K562 (cell line): ENCODE data around the gene ITGB2. TPM values are rescaled to one million over a fixed set of nuclear protein-coding genes. Genes with fewer than 3 reads are reported as not detected.

Source experiments
- ATAC-seq: fragments of 200-7000 bp; cut with Tn5 transposase; 3 replicates; pipeline ENCODE4 v1.9.1; 2020; ENCODE audit warnings: moderate library complexity
- BruUV-seq: library from RNA; stranded (reverse); fragments of 400-500 nt; replicated peaks from 2 replicates; lab custom pipeline; 2021; lab: Mats Ljungman, UMichigan
- CTCF ChIA-PET: fragments of 300-600 bp; formaldehyde crosslinking; extraction: SDS; loops from one replicate; lab custom pipeline; 2021; ENCODE audit warnings: low intra/inter-chr PET ratio; lab: Yijun Ruan, JAX
- POLR2A ChIA-PET: fragments of 300-600, 350-650 bp; sonication (Branson Sonifier 250); formaldehyde crosslinking; extraction: SDS; loops from one replicate; lab custom pipeline; 2021; ENCODE audit warnings: antibody characterized with exemption, inconsistent platforms; lab: Yijun Ruan, JAX
- DNase-seq, 4 experiments: peaks; one replicate each; pipeline versions ENCODE4 v3.0.0 to v3.0.0-alpha.2; 2011 to 2018; ENCODE audit warnings: low spot score in 3 of 4, mixed read lengths in 3 of 4; ENCODE audit errors: extremely low read depth in 1 of 4
- FAIRE-seq: peaks from 2 replicates; lab custom pipeline; 2011; peaks lifted over from hg19 to GRCh38; lab: Jason Lieb, UNC
- H2AFZ ChIP-seq: 2 replicates; pipeline ENCODE4 v1.6.0; 2011; ENCODE audit warnings: low read depth, low read length, control low read depth, inconsistent platforms
- H3K27ac ChIP-seq: fragments of 200-600 bp; 3 replicates; pipeline ENCODE4 v1.8.0; 2011; ENCODE audit warnings: low read depth, mild to moderate bottlenecking, control low read depth, inconsistent platforms, low read length, moderate library complexity, mixed read lengths; ENCODE audit errors: extremely low read depth
- H3K27me3 ChIP-seq, 2 experiments: fragments of 300-600 bp in 1 of 2; 2 replicates in 1 of 2; 3 replicates in 1 of 2; pipeline versions ENCODE4 v1.6.0 to v1.8.0; 2011; ENCODE audit warnings: inconsistent platforms in 2 of 2, low read length in 2 of 2, mild to moderate bottlenecking in 1 of 2, mixed read lengths in 1 of 2, moderate library complexity in 1 of 2; ENCODE audit not compliant: control insufficient read depth in 2 of 2, insufficient read depth in 2 of 2
- H3K36me3 ChIP-seq: fragments of 300-600 bp; 3 replicates; pipeline ENCODE4 v1.8.0; 2011; ENCODE audit warnings: mild to moderate bottlenecking, low read length, inconsistent platforms; ENCODE audit not compliant: control insufficient read depth, insufficient read depth
- H3K4me1 ChIP-seq, 2 experiments: fragments of 200-600 bp in 1 of 2; replicated peaks in 1 of 2; 2 replicates in 1 of 2; 3 replicates in 1 of 2; pipeline versions ENCODE4 v1.5.1 to v1.8.0; 2011; ENCODE audit warnings: inconsistent platforms in 2 of 2, low read length in 2 of 2, mild to moderate bottlenecking in 1 of 2, mixed read lengths in 1 of 2, moderate library complexity in 1 of 2; ENCODE audit not compliant: control insufficient read depth in 2 of 2, insufficient read depth in 2 of 2
- H3K4me2 ChIP-seq: 2 replicates; pipeline ENCODE4 v1.6.1; 2011; ENCODE audit warnings: low read length, control low read depth, inconsistent platforms, mixed read lengths; ENCODE audit not compliant: insufficient read depth
- H3K4me3 ChIP-seq: fragments of 200-600 bp; sonication (generic), shearing (Covaris generic); 2 replicates; pipeline ENCODE4 v1.5.1; 2016; ENCODE audit warnings: control low read depth, inconsistent platforms
- H3K79me2 ChIP-seq: fragments of 200-600 bp; 3 replicates; pipeline ENCODE4 v1.8.0; 2011; ENCODE audit warnings: low read length, inconsistent platforms; ENCODE audit not compliant: control insufficient read depth, insufficient read depth
- H3K9ac ChIP-seq, 2 experiments: 2 replicates each; pipeline versions ENCODE4 v1.6.0 to v1.6.1; 2011; ENCODE audit warnings: low read depth in 2 of 2, low read length in 2 of 2, control low read depth in 1 of 2, inconsistent platforms in 1 of 2, mild to moderate bottlenecking in 1 of 2, mixed read lengths in 1 of 2; ENCODE audit not compliant: insufficient read depth in 1 of 2
- H3K9me1 ChIP-seq: one replicate; pipeline ENCODE4 v1.6.0; 2011; ENCODE audit warnings: inconsistent platforms, mild to moderate bottlenecking, low read length, moderate library complexity; ENCODE audit not compliant: control insufficient read depth, insufficient read depth
- H3K9me3 ChIP-seq: replicated peaks from 2 replicates; pipeline ENCODE4 v1.5.1; 2011; ENCODE audit warnings: low read depth, low read length, inconsistent platforms; ENCODE audit not compliant: control insufficient read depth, insufficient read depth
- H4K20me1 ChIP-seq: replicated peaks from 2 replicates; pipeline ENCODE4 v1.6.1; 2011; ENCODE audit warnings: low read length, inconsistent platforms, mixed read lengths; ENCODE audit not compliant: control insufficient read depth, insufficient read depth
- CBFA2T2 ChIP-seq: fragments of 450-650 bp; conservative IDR thresholded peaks from 2 replicates; pipeline ENCODE4 v1.6.1; 2017; ENCODE audit warnings: mild to moderate bottlenecking
- CTCF ChIP-seq, 3 experiments: IDR thresholded peaks in 2 of 3; conservative IDR thresholded peaks in 1 of 3; 2 replicates each; pipeline ENCODE4 v1.5.1; 2011 to 2012; ENCODE audit warnings: low read length in 3 of 3, mild to moderate bottlenecking in 3 of 3, control low read depth in 2 of 3, improper control_type of control experiment in 1 of 3, inconsistent platforms in 1 of 3, low read depth in 1 of 3, mixed read lengths in 1 of 3, moderate library complexity in 1 of 3; ENCODE audit not compliant: insufficient read depth in 2 of 3
- FOXJ2 ChIP-seq: fragments of 200-800 bp; sonication (Bioruptor generic); IDR thresholded peaks from 2 replicates; pipeline ENCODE4 v1.6.1; 2016; ENCODE audit warnings: missing genetic modification characterization, missing compliant biosample characterization
- UBTF ChIP-seq, 2 experiments: IDR thresholded peaks; 2 replicates each; pipeline ENCODE4 v1.6.1; 2012; ENCODE audit warnings: improper control_type of control experiment in 2 of 2, low read depth in 2 of 2, low read length in 2 of 2, borderline replicate concordance in 1 of 2
- ZSCAN32 ChIP-seq: fragments of 450-650 bp; formaldehyde crosslinking; IDR thresholded peaks from 2 replicates; pipeline ENCODE4 v1.4.0; 2020; ENCODE audit warnings: mild to moderate bottlenecking, moderate library complexity
- WGBS: fragments of 100-300 bp; shearing (Covaris generic); methylation state at CpG from one replicate; pipeline ENCODE4 v1.1.6; 2016; ENCODE audit warnings: low coverage, mixed read lengths; ENCODE audit not compliant: insufficient coverage; ENCODE audit errors: missing lambda C conversion rate; 5-methylcytosine and 5-hydroxymethylcytosine counted together
- in situ Hi-C: fragments of 300-500 bp; cut with MboI; formaldehyde crosslinking; loops from 4 replicates; pipeline ENCODE4 v1.15.0; 2018; ENCODE audit warnings: inconsistent platforms, mixed read lengths
- intact Hi-C: fragments of 100-400 bp; cut with micrococcal nuclease; formaldehyde crosslinking; loops from 2 replicates; pipeline ENCODE4 v1.14.2; 2022
- polyA plus RNA-seq, 8 experiments: library from polyadenylated mRNA; depleted of rRNA in 4 of 8; stranded (reverse) in 5 of 8; unstranded in 3 of 8; fragments of >200 nt; fragmentation: Nextera tagmentation in 2 of 8; fragmentation: Illumina TruSeq in 1 of 8; extraction: Ambion mirVana in 2 of 8; extraction: Trizol in 1 of 8; gene quantifications; 2 replicates each; pipeline versions ENCODE4 v1.2.1 to v1.2.3, GENCODE V29; 2011 to 2014; ENCODE audit warnings: inconsistent platforms in 1 of 8, missing spikeins in 1 of 8
- total RNA-seq, 7 experiments: library from RNA; depleted of rRNA in 6 of 7; stranded (reverse); fragments of >200 nt in 6 of 7; fragmentation: Illumina TruSeq in 2 of 7; extraction: Trizol in 2 of 7; gene quantifications; 2 replicates each; pipeline versions ENCODE4 v1.2.1 to v1.2.3, GENCODE V29; 2011 to 2021; ENCODE audit warnings: low replicate concordance in 1 of 7
- TF ChIP-seq, protein P1 (sequence below), 2 experiments: fragments of 450-650 bp; formaldehyde crosslinking in 1 of 2; IDR thresholded peaks; 2 replicates each; pipeline versions ENCODE4 v1.4.0 to v1.6.1; 2014 to 2020; ENCODE audit warnings: mild to moderate bottlenecking in 2 of 2, borderline replicate concordance in 1 of 2, low read depth in 1 of 2

Gene ITGB2
- total and polyA plus RNA-seq, 9 of the 15 experiments (the other 6 are each of a cell fraction or from before 2014, with no cell fraction given): 0.07 to 1.3 (median 0.51) TPM; not detected in 2

GRCh38 chr21:44935533-44935927 is 14.8 kb upstream of the ITGB2 start:
- no peak overlapping the region; a peak in 1 of 4 replicates for H3K9ac ChIP-seq
- no peaks in the 10 kb centered on the region for H3K9me3 ChIP-seq
- peaks cover 11 to 14% of the 10 kb centered on the region in 2 experiments for H3K27me3 ChIP-seq
- no peaks in the 10 kb centered on the region for H4K20me1 ChIP-seq
- ATAC-seq (peak; percentile 17; the same call in 2 of the 3 replicates), FAIRE-seq (no peak), DNase-seq (peak in 2 of 4 experiments; percentile 38 to 40)
- no peaks in the 10 kb centered on the region; the same call in 2 of the 3 replicates for H3K36me3 ChIP-seq
- in situ Hi-C loops: loop anchor here (10.0 kb wide), 1 partner anchor 431 kb away; no protein-coding TSS in a partner anchor
- H3K4me3 ChIP-seq: no peak overlapping the region
- ChIA-PET CTCF (interaction anchor here (0.5 kb wide), 1 partner anchor 43 kb away, joined by 3 read pairs; no protein-coding TSS in a partner anchor), POLR2A (interaction anchor here (2.3 to 2.8 kb wide), 2 partner anchors 9 to 134 kb away, joined by 5 to 14 read pairs; partner anchors contain the start of gene UBE2G2)
- H3K79me2 ChIP-seq: peaks cover 18% of the 10 kb centered on the region
- no peak overlapping the region for H2AFZ ChIP-seq
- H3K4me1 ChIP-seq: peaks cover 7 to 46% of the 10 kb centered on the region in 2 experiments; a peak in 4 of 5 replicates
- WGBS: 41% methylated on average over 10 of the region's 10 CpGs
- H3K9me1 ChIP-seq: no peaks in the 10 kb centered on the region
- intact Hi-C loops: no loop called here
- no TSS peak for BruUV-seq
- H3K27ac ChIP-seq: no peak overlapping the region
- no peak overlapping the region for H3K4me2 ChIP-seq
- TF ChIP-seq ZSCAN32 (CRISPR knock-in tag) (no peak), CBFA2T2 (no peak), FOXJ2 (tag) (no peak), CTCF (IDR thresholded peaks at IDR 0.05 in 2 of 3, conservative IDR thresholded peaks at IDR 0.05 in 1 of 3; ENCODE audit: insufficient read depth in 2 of 3, low read depth in 1 of 3, low read length in 3 of 3) (0 out of 6 replicates have a peak, but pooled peaks of 1 of the 3 experiments have one; percentile 14), UBTF (IDR thresholded peaks at IDR 0.05; ENCODE audit: borderline replicate concordance in 1 of 2, low read depth in 2 of 2, low read length in 2 of 2) (no peak)
- TF ChIP-seq, protein P1, sequence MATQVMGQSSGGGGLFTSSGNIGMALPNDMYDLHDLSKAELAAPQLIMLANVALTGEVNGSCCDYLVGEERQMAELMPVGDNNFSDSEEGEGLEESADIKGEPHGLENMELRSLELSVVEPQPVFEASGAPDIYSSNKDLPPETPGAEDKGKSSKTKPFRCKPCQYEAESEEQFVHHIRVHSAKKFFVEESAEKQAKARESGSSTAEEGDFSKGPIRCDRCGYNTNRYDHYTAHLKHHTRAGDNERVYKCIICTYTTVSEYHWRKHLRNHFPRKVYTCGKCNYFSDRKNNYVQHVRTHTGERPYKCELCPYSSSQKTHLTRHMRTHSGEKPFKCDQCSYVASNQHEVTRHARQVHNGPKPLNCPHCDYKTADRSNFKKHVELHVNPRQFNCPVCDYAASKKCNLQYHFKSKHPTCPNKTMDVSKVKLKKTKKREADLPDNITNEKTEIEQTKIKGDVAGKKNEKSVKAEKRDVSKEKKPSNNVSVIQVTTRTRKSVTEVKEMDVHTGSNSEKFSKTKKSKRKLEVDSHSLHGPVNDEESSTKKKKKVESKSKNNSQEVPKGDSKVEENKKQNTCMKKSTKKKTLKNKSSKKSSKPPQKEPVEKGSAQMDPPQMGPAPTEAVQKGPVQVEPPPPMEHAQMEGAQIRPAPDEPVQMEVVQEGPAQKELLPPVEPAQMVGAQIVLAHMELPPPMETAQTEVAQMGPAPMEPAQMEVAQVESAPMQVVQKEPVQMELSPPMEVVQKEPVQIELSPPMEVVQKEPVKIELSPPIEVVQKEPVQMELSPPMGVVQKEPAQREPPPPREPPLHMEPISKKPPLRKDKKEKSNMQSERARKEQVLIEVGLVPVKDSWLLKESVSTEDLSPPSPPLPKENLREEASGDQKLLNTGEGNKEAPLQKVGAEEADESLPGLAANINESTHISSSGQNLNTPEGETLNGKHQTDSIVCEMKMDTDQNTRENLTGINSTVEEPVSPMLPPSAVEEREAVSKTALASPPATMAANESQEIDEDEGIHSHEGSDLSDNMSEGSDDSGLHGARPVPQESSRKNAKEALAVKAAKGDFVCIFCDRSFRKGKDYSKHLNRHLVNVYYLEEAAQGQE (IDR thresholded peaks at IDR 0.05; ENCODE audit: borderline replicate concordance): 0 out of 2 replicates have a peak, but pooled peaks have one; percentile 8
- TF ChIP-seq, protein P1 (CRISPR knock-in tag; IDR thresholded peaks at IDR 0.05; ENCODE audit: low read depth): no peak
